ENCODE results near the gene RB1.
A peak's percentile ranks its signal among the peaks of the same experiment; 100 is the strongest.

RB1 gene

DNA sequence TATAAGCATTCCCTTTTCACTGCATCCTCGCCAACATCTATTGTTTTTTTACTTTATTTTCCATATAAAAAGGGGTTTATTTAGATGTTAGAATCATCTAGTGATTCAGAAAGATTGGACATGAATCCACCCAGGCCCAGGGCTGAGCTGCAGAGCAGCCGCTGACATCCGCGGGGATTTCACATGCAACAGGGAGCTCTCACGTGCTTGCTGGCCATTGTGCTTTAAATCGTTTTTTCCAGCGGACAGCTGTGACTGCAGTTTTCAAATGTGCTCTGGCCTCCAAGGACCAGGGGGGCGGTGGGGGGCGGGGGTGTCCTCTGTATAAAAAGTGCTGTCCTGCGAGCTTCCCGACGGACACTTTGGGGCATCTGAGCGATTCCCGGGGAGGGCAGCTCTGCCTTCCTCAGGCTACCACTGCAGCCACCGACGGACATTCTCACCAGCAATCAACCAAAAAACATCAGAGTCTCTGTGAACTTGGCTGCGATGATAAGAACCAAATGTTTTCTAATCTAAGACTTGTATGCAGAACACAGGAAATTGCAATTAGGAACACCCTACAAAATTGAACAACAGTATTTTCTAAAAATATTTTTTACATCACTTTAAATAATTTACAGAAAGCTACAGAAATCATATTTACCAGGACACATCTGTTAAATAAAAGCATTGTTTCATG lies 12.6 kb downstream of the RB1 start:
- TF ChIP-seq, protein P1, sequence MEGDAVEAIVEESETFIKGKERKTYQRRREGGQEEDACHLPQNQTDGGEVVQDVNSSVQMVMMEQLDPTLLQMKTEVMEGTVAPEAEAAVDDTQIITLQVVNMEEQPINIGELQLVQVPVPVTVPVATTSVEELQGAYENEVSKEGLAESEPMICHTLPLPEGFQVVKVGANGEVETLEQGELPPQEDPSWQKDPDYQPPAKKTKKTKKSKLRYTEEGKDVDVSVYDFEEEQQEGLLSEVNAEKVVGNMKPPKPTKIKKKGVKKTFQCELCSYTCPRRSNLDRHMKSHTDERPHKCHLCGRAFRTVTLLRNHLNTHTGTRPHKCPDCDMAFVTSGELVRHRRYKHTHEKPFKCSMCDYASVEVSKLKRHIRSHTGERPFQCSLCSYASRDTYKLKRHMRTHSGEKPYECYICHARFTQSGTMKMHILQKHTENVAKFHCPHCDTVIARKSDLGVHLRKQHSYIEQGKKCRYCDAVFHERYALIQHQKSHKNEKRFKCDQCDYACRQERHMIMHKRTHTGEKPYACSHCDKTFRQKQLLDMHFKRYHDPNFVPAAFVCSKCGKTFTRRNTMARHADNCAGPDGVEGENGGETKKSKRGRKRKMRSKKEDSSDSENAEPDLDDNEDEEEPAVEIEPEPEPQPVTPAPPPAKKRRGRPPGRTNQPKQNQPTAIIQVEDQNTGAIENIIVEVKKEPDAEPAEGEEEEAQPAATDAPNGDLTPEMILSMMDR (IDR thresholded peaks at IDR 0.05; ENCODE audit: extremely low read depth, missing control alignments), result no peak
- no peak for DNase-seq (ENCODE audit: low spot score)

DNA sequence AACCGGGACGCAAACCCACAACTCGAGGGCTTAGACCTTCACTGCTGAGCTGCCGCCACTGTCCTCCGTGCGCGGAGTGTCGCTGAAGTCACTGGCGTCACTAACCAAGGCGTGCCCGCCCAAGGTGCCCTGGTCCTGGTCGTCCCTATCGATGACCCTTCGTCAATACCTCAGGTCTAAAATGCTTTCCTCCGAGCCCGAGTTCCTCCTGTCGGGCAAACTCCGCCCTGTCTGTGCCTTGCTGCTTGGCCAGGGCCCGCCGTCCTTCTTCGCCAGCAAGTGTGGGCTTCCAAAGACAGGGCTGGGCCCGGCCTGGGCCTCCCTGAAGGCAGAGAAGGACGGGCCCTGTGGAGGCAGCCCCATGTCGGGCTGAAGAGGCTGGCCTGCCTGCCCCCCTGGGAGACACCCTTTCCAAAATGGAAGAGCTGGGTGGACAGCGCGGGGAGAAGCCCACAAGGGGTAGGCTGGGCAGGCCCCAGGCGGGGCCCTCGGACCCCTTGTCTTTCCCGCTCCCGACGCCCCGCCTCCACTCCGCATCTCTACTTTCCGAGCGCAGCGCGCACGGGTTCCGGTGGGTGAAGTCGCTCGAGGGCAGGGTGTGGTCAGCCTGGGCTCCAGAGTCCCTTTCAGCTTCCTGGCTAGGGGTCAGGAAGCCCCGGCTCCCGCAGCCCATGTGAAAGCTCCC lies 13.4 kb downstream of the RB1 start:
- TF ChIP-seq, protein P1 (IDR thresholded peaks at IDR 0.05; ENCODE audit: extremely low read depth, missing control alignments), result no peak

DNA sequence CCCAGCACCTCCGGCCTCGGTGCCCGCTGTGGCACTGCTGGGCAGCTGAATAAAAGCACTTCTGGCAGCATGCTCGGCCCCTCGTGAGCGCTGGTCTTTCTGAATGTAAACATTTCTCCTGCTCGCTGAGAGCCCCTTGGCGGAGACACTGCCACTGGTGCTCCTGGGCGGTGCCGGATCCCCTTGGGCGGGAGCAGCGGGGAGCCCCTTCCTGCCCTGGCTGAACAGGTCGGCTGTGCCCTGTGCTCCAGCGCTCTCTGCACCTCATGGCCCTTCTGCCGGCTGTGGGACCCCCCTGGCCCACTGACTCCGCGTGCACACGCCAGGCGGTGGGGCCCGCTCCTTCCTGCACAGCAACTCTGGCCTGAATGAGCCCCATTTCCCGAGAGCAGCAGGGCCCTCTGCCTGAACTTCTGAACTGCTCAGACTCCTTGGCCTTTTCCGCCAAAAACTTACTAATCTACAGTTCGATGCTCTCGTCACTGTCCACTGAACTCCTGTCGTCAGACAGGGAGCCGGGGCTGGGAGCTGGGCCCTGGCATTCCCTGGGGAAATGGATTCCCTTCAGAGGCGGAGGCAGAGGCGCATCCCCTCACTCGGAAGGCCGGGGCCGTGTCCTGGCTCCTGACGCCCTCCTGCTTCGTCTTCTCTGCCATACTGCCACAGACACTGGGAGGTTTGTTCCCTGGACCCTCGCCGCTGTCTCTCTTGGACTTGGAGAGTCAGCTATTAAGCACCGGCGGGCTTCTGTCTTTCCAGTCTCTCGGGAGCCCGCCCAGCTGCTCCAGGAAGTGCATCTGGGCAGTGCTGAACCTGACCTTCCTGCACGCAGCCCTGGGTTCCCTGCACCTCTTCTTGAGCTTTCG lies 14.2 kb downstream of the RB1 start:
- no peak for DNase-seq (ENCODE audit: low spot score)
- TF ChIP-seq, protein P1 (IDR thresholded peaks at IDR 0.05; ENCODE audit: extremely low read depth, missing control alignments), result no peak

More for the DNA sequence above, 13.4 kb downstream of the RB1 start:
- no peak for DNase-seq (ENCODE audit: low spot score)

DNA sequence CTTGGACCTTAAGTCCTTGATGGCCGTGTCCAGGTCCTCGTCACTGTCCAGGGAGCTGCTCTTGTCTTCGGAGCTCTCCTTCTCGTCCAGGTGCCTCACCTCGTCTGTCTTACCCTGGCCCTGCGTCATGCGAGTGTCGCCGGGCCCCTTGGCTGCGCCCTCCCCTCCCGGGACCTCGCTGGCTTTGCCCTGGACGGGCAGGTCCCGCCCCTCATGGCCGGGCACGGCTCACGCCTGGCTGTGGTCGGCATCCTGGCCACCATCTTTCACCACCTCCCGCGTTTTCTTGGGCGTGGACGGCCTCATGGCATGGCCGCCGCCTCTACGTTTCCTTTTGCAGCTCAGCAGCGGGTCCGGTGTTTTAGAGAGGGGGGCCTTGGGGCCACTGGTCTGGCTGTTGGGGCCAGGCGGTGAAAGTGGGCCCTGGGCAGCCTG lies 14.8 kb downstream of the RB1 start:
- DNase-seq (ENCODE audit: low spot score), result no peak
- TF ChIP-seq, protein P1 (IDR thresholded peaks at IDR 0.05; ENCODE audit: extremely low read depth, missing control alignments), result no peak

DNA sequence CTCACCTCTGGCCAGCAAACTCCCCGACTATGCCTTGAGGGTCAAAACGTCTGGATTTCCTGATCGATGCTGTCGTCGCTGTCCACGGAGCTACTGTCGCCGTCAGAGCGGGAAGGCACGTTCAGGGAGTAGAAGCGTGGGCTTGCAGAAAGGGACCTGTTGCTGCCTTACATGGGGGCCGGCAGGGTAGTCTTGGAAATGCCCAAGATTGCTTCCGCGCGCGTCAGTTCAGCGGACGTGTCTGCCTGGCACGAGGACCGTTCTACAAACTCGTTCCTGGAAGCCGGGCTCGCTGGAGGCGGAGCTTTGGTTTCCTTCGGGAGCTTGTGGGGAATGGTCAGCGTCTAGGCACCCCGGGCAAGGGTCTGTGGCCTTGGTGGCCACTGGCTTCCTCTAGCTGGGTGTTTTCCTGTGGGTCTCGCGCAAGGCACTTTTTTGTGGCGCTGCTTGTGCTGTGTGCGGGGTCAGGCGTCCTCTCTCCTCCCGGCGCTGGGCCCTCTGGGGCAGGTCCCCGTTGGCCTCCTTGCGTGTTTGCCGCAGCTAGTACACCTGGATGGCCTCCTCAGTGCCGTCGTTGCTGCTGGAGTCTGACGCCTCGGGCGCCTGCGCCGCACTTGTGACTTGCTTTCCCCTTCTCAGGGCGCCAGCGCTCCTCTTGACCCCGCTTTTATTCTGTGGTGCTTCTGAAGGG lies 15.4 kb downstream of the RB1 start:
- TF ChIP-seq, protein P1 (IDR thresholded peaks at IDR 0.05; ENCODE audit: extremely low read depth, missing control alignments), result no peak
- DNase-seq (ENCODE audit: low spot score), result no peak

DNA sequence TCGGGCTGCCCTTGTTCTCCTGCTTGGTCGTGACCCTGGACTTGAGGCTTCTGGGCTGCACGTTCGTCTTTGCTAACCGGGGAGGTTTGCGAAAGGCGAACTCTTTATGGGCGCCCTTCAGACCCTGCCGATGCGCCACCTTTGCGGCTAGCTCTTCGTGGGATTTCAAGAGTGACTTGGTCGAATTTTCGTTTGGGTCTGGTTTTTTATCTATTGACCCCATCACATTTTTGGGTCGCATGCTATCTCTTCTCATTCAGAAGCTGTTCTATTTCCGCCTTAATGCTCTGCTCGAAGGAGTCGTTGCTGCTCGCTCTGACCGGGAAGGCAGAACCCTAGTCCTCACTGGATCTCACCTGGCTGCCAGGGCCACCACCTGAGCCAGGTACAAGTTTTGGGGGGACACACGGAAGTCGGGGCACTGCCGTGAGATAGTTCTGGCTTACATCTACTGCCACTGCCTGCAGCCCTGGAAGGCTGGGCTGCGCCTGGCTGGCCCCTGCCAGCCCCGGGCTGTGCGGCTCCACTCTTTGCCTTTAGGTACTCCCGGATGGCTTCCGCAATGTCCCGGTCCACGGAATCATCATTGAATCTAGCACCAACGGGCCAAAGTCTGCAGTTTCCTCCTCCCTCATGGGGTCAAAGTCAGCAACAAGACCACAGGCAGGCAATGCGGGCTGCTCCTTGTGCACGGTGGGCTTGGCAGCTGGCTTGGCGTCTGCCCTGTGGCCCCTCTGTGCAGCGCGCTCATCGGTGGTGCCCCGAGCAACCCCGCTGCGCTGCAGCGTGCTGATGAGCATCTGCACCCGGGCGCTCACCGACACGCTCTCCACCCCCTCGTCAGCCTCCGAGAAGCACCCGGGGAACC lies 16.2 kb downstream of the RB1 start:
- DNase-seq (ENCODE audit: low spot score), result peak; percentile 27
- TF ChIP-seq, protein P1 (IDR thresholded peaks at IDR 0.05; ENCODE audit: extremely low read depth, missing control alignments), result no peak
